ENCODE measurements around the gene MRPS26. TPM values are rescaled to one million over a fixed set of nuclear protein-coding genes. Genes with fewer than 3 reads are reported as not detected.

The MRPS26 gene
- total and polyA plus RNA-seq, 2 of the 13 experiments (the other 11 are each of a cell fraction or from before 2014, with no cell fraction given) = 89.8 to 187 TPM

- CTCF ChIA-PET (ENCODE audit: low intra/inter-chr PET ratio, low total read pairs) = no interaction called here
- no peak for DNase-seq (ENCODE audit: low spot score)
- WGBS (ENCODE audit: low lambda C conversion rate) = 93% methylated on average over 3 of the region's 8 CpGs
- Histone ChIP-seq H3K4me2 (ENCODE audit: low read depth, low read length) (peak overlapping the region; percentile 99), H3K36me3 (replicated peaks in 1 of 2; ENCODE audit: control insufficient read depth in 1 of 2, insufficient read depth in 2 of 2, low read length in 2 of 2) (peaks cover 20 to 30% of the 10 kb centered on the region in 2 experiments), H3K9me3 (ENCODE audit: low read length) (no peaks in the 10 kb centered on the region), H3K79me2 (ENCODE audit: insufficient read depth, low read length) (peaks cover 18% of the 10 kb centered on the region), H3K27ac (ENCODE audit: extremely low read length, insufficient read depth, low read length) (no peak overlapping the region), H2AFZ (ENCODE audit: low read length) (no peak overlapping the region), H4K20me1 (ENCODE audit: insufficient read depth, low read length) (no peaks in the 10 kb centered on the region), H3K4me1 (ENCODE audit: insufficient read depth, low read length) (peaks cover 42% of the 10 kb centered on the region), H3K9ac (ENCODE audit: insufficient read depth, low read depth, low read length) (no peak overlapping the region), H3K4me3 (replicated peaks in 1 of 3; ENCODE audit: insufficient read depth in 1 of 3, low read depth in 2 of 3, low read length in 3 of 3) (peak overlapping the region in 1 of 3 experiments; percentile 97; a peak in 1 of 6 replicates), H3K27me3 (ENCODE audit: control insufficient read depth in 1 of 2, insufficient read depth in 2 of 2, low read length in 2 of 2) (no peaks in the 10 kb centered on the region; a peak in 1 of 5 replicates)
- BruUV-seq (replicated peaks) = no TSS peak
- no peak for ATAC-seq
- in situ Hi-C loops (cut with HindIII; ENCODE audit: extremely low pct_ligation_motif_present, low pct_unique_long_range_greater_than_20kb) (no loop called here), intact Hi-C loops (cut with micrococcal nuclease; ENCODE audit: unreplicated experiment) (loop anchor here (10.0 kb wide), 1 partner anchor 130 kb away; no protein-coding TSS in a partner anchor)
- POLR2A ChIA-PET = interaction anchor here (1.0 to 2.4 kb wide), 7 partner anchors 9 to 173 kb away, joined by 3 to 10 read pairs (median 5); partner anchors contain the start of gene PTPRA
- FAIRE-seq = no peak
- no peak for TF ChIP-seq CTCF (CRISPR knock-in tag; IDR thresholded peaks at IDR 0.05)
- no peak for TF ChIP-seq ZNF770 (CRISPR knock-in tag; IDR thresholded peaks at IDR 0.05)
- 0 out of 2 replicates have a peak, but pooled peaks have one; percentile 40 for TF ChIP-seq ZBTB38 (CRISPR knock-in tag; IDR thresholded peaks at IDR 0.05)
- TF ChIP-seq MXD3 (CRISPR knock-in tag; IDR thresholded peaks at IDR 0.05) = 0 out of 2 replicates have a peak, but pooled peaks have one; percentile 4
- TF ChIP-seq DPF2 (CRISPR knock-in tag; IDR thresholded peaks at IDR 0.05; ENCODE audit: borderline replicate concordance, low read depth) = 0 out of 2 replicates have a peak, but pooled peaks have one; percentile 24
- no peak for TF ChIP-seq ZNF639 (CRISPR knock-in tag; conservative IDR thresholded peaks at IDR 0.05)
- TF ChIP-seq NR1H2 (CRISPR knock-in tag; IDR thresholded peaks at IDR 0.05; ENCODE audit: borderline replicate concordance, low read depth) = no peak
- TF ChIP-seq AGO1 (IDR thresholded peaks at IDR 0.05; ENCODE audit: low read depth, low read length, poor library complexity, severe bottlenecking) = peak; percentile 74
- no peak for TF ChIP-seq ZNF274 (CRISPR knock-in tag; IDR thresholded peaks at IDR 0.05)
- TF ChIP-seq ZBTB8A (CRISPR knock-in tag; IDR thresholded peaks at IDR 0.05; ENCODE audit: borderline replicate concordance, low read depth) = no peak
- TF ChIP-seq ZNF782 (CRISPR knock-in tag; IDR thresholded peaks at IDR 0.05; ENCODE audit: borderline replicate concordance) = 0 out of 2 replicates have a peak, but pooled peaks have one; percentile 26
- TF ChIP-seq EEA1 (CRISPR knock-in tag; IDR thresholded peaks at IDR 0.05; ENCODE audit: borderline replicate concordance) = 0 out of 2 replicates have a peak, but pooled peaks have one; percentile 2
- 0 out of 2 replicates have a peak, but pooled peaks have one; percentile 63 for TF ChIP-seq PAF1 (CRISPR knock-in tag; IDR thresholded peaks at IDR 0.05)
- peak; percentile 40; the same call in 1 of the 2 replicates for TF ChIP-seq MTA1 (CRISPR knock-in tag; IDR thresholded peaks at IDR 0.05; ENCODE audit: borderline replicate concordance)
- TF ChIP-seq PITX1 (CRISPR knock-in tag; IDR thresholded peaks at IDR 0.05) = 0 out of 2 replicates have a peak, but pooled peaks have one; percentile 14
- no peak for TF ChIP-seq ZNF414 (CRISPR knock-in tag; IDR thresholded peaks at IDR 0.05)
- TF ChIP-seq KMT2B (CRISPR knock-in tag; IDR thresholded peaks at IDR 0.05) = no peak
Observed at GRCh38 chr20:3044336-3044965, 1.4 kb upstream of the MRPS26 start.
